H1 (cell line): ENCODE results near the gene LYSMD3. TPM values are rescaled to one million over a fixed set of nuclear protein-coding genes. Genes with fewer than 3 reads are reported as not detected.

Experiments used
- CTCF ChIA-PET: fragments of 300-600 bp; sonication (Branson Sonifier 250); formaldehyde crosslinking; loops from one replicate; lab custom pipeline; 2021; ENCODE audit not compliant: partially characterized antibody; lab: Charles Lee
- POLR2A ChIA-PET: fragments of 300-600 bp; sonication (Branson Sonifier 250); formaldehyde crosslinking; loops from one replicate; lab custom pipeline; 2021; ENCODE audit warnings: inconsistent platforms; ENCODE audit not compliant: partially characterized antibody; lab: Charles Lee
- DNase-seq, 2 experiments: peaks; one replicate each; pipeline versions ENCODE4 v3.0.0 to v3.0.0-alpha.2; 2010 to 2022; ENCODE audit warnings: low spot score in 2 of 2, low read depth in 1 of 2, mixed read lengths in 1 of 2
- FAIRE-seq: peaks from 2 replicates; lab custom pipeline; 2011; peaks lifted over from hg19 to GRCh38; lab: Jason Lieb, UNC
- H2AFZ ChIP-seq: 2 replicates; pipeline ENCODE4 v1.8.1; 2012; ENCODE audit warnings: low read length, inconsistent platforms
- H2AK5ac ChIP-seq: 2 replicates; pipeline ENCODE4 v1.6.1; 2013; ENCODE audit warnings: low read depth, low read length
- H2BK120ac ChIP-seq: replicated peaks from 2 replicates; pipeline ENCODE3; 2013; ENCODE audit warnings: low read depth, low read length, inconsistent platforms
- H2BK12ac ChIP-seq: 2 replicates; pipeline ENCODE4 v1.6.1; 2013; ENCODE audit warnings: low read depth, low read length
- H2BK15ac ChIP-seq: 2 replicates; pipeline ENCODE4 v1.6.1; 2013; ENCODE audit warnings: low read length
- H2BK20ac ChIP-seq: 2 replicates; pipeline ENCODE4 v1.6.1; 2013; ENCODE audit warnings: low read length
- H2BK5ac ChIP-seq: 2 replicates; pipeline ENCODE4 v1.6.1; 2013; ENCODE audit warnings: low read depth, low read length
- H3K14ac ChIP-seq: 2 replicates; pipeline ENCODE4 v1.6.1; 2013; ENCODE audit warnings: inconsistent platforms; ENCODE audit not compliant: insufficient read length
- H3K18ac ChIP-seq: 2 replicates; pipeline ENCODE4 v1.6.1; 2013; ENCODE audit warnings: low read length; ENCODE audit errors: extremely low read depth
- H3K23ac ChIP-seq: 2 replicates; pipeline ENCODE4 v1.6.1; 2013; ENCODE audit warnings: inconsistent platforms; ENCODE audit not compliant: insufficient read length
- H3K23me2 ChIP-seq: 2 replicates; pipeline ENCODE4 v1.6.1; 2013; ENCODE audit warnings: low read depth, low read length
- H3K27ac ChIP-seq: 2 replicates; pipeline ENCODE4 v1.6.1; 2011; ENCODE audit warnings: low read depth, low read length, inconsistent platforms
- H3K27me3 ChIP-seq, 4 experiments: replicated peaks in 1 of 4; 1 replicate in 1 of 4; 2 replicates in 3 of 4; pipeline versions ENCODE4 v1.6.1 to v1.8.1; 2011 to 2013; ENCODE audit warnings: low read length in 3 of 4, mild to moderate bottlenecking in 3 of 4, inconsistent platforms in 2 of 4, mixed read lengths in 2 of 4, moderate library complexity in 1 of 4; ENCODE audit not compliant: control insufficient read depth in 3 of 4, insufficient read depth in 3 of 4; ENCODE audit errors: extremely low read depth in 1 of 4
- H3K36me3 ChIP-seq, 4 experiments: 2 replicates each; pipeline versions ENCODE4 v1.6.1 to v1.8.1; 2011 to 2013; ENCODE audit warnings: mild to moderate bottlenecking in 4 of 4, low read length in 3 of 4, moderate library complexity in 2 of 4, control low read depth in 1 of 4, inconsistent platforms in 1 of 4; ENCODE audit not compliant: insufficient read depth in 4 of 4, control insufficient read depth in 2 of 4
- H3K4ac ChIP-seq: replicated peaks from 2 replicates; pipeline ENCODE3; 2013; ENCODE audit warnings: low read length, low read depth, mixed read lengths, inconsistent platforms; ENCODE audit not compliant: insufficient read length
- H3K4me1 ChIP-seq, 4 experiments: replicated peaks in 1 of 4; 1 replicate in 1 of 4; 2 replicates in 3 of 4; pipeline versions ENCODE4 v1.6.1 to v1.8.1; 2011 to 2013; ENCODE audit warnings: low read length in 3 of 4, inconsistent platforms in 2 of 4, mixed read lengths in 1 of 4; ENCODE audit not compliant: insufficient read depth in 4 of 4, control insufficient read depth in 3 of 4
- H3K4me2 ChIP-seq, 2 experiments: 2 replicates each; pipeline versions ENCODE4 v1.6.1 to v1.8.1; 2011 to 2013; ENCODE audit warnings: low read depth in 2 of 2, low read length in 2 of 2, control low read depth in 1 of 2, inconsistent platforms in 1 of 2, mild to moderate bottlenecking in 1 of 2; ENCODE audit not compliant: insufficient read depth in 1 of 2
- H3K4me3 ChIP-seq, 4 experiments: fragments of 200-600, 300-600 bp in 1 of 4; sonication (generic), shearing (Covaris generic), sonication (Bioruptor Twin) in 1 of 4; 2 replicates each; pipeline versions ENCODE4 v1.5.1 to v1.8.1; 2011 to 2016; ENCODE audit warnings: low read length in 4 of 4, low read depth in 3 of 4, control low read depth in 2 of 4, inconsistent platforms in 2 of 4, mild to moderate bottlenecking in 2 of 4, mixed read lengths in 1 of 4, moderate library complexity in 1 of 4; ENCODE audit not compliant: insufficient read depth in 2 of 4; ENCODE audit errors: extremely low read depth in 1 of 4
- H3K56ac ChIP-seq: replicated peaks from 2 replicates; pipeline ENCODE3; 2013; ENCODE audit warnings: low read depth, mild to moderate bottlenecking, mixed read lengths, low read length, inconsistent platforms; ENCODE audit not compliant: insufficient read length
- H3K79me1 ChIP-seq: 2 replicates; pipeline ENCODE4 v1.6.1; 2013; ENCODE audit warnings: low read depth, low read length, control low read depth
- H3K79me2 ChIP-seq, 2 experiments: 2 replicates each; pipeline versions ENCODE4 v1.6.1 to v1.8.1; 2012 to 2013; ENCODE audit warnings: low read length in 2 of 2, mild to moderate bottlenecking in 2 of 2, inconsistent platforms in 1 of 2; ENCODE audit not compliant: insufficient read depth in 2 of 2, control insufficient read depth in 1 of 2
- H3K9ac ChIP-seq, 4 experiments: replicated peaks in 1 of 4; 1 replicate in 1 of 4; 2 replicates in 3 of 4; pipeline versions ENCODE4 v1.6.1 to v1.8.1; 2011 to 2013; ENCODE audit warnings: low read depth in 3 of 4, low read length in 3 of 4, control low read depth in 2 of 4, mild to moderate bottlenecking in 2 of 4, moderate library complexity in 2 of 4, inconsistent platforms in 1 of 4; ENCODE audit errors: extremely low read depth in 1 of 4
- H3K9me3 ChIP-seq, 2 experiments: 2 replicates each; pipeline versions ENCODE4 v1.6.1 to v1.8.1; 2012 to 2013; ENCODE audit warnings: mild to moderate bottlenecking in 2 of 2, moderate library complexity in 2 of 2, control low read depth in 1 of 2, inconsistent platforms in 1 of 2, low read depth in 1 of 2, low read length in 1 of 2, mixed read lengths in 1 of 2; ENCODE audit not compliant: insufficient read depth in 2 of 2
- H4K20me1 ChIP-seq, 2 experiments: replicated peaks in 1 of 2; 2 replicates each; pipeline versions ENCODE3 to v1.8.1; 2011 to 2013; ENCODE audit warnings: inconsistent platforms in 2 of 2, low read length in 2 of 2, mild to moderate bottlenecking in 1 of 2; ENCODE audit not compliant: insufficient read depth in 2 of 2, control insufficient read depth in 1 of 2
- H4K5ac ChIP-seq: 2 replicates; pipeline ENCODE4 v1.6.1; 2013; ENCODE audit warnings: low read length, low read depth, mixed read lengths, inconsistent platforms; ENCODE audit not compliant: insufficient read length
- H4K8ac ChIP-seq: 2 replicates; pipeline ENCODE4 v1.8.0; 2013; ENCODE audit warnings: mild to moderate bottlenecking, moderate library complexity, low read length, inconsistent platforms; ENCODE audit not compliant: insufficient read depth; ENCODE audit errors: extremely low read depth
- H4K91ac ChIP-seq: replicated peaks from 2 replicates; pipeline ENCODE3; 2013; ENCODE audit warnings: low read length, mixed read lengths, inconsistent platforms; ENCODE audit not compliant: insufficient read length
- ASH2L ChIP-seq: fragments of 200-600, 300-600 bp; sonication (generic); IDR thresholded peaks from one replicate; pipeline ENCODE4 v1.7.1; 2017; ENCODE audit warnings: low read length
- BRCA1 ChIP-seq: IDR thresholded peaks from 2 replicates; pipeline ENCODE4 v1.6.1; 2012; ENCODE audit warnings: low read depth, low read length, improper control_type of control experiment
- CBX5 ChIP-seq: fragments of 300-800, 300-1000 bp; sonication (generic); IDR thresholded peaks from 2 replicates; pipeline ENCODE4 v1.7.1; 2016; ENCODE audit warnings: antibody characterized with exemption, low read length, low read depth
- CBX8 ChIP-seq: fragments of 300-800, 300-1000 bp; sonication (generic); IDR thresholded peaks from 2 replicates; pipeline ENCODE4 v1.7.1; 2016; ENCODE audit warnings: low read depth, low read length, borderline replicate concordance
- EZH2 ChIP-seq: fragments of 200-600 bp; sonication (generic); IDR thresholded peaks from 2 replicates; pipeline ENCODE4 v1.7.1; 2012; ENCODE audit warnings: low read depth, mild to moderate bottlenecking, moderate library complexity, low read length, inconsistent platforms; ENCODE audit not compliant: severe bottlenecking
- JUN ChIP-seq: IDR thresholded peaks from 2 replicates; pipeline ENCODE4 v1.6.1; 2011; ENCODE audit warnings: low read depth, mild to moderate bottlenecking, improper control_type of control experiment, low read length
- NANOG ChIP-seq: IDR thresholded peaks from 2 replicates; pipeline ENCODE4 v1.6.1; 2011; ENCODE audit warnings: low read length, low read depth, mild to moderate bottlenecking, inconsistent platforms; ENCODE audit not compliant: insufficient read depth, poor library complexity, severe bottlenecking
- RXRA ChIP-seq: IDR thresholded peaks from 2 replicates; pipeline ENCODE4 v1.6.1; 2011; ENCODE audit warnings: low read depth, mild to moderate bottlenecking, low read length, moderate library complexity; ENCODE audit not compliant: insufficient read depth
- SAP30 ChIP-seq: fragments of 300-600 bp; sonication (generic); IDR thresholded peaks from 2 replicates; pipeline ENCODE4 v1.7.1; 2012; ENCODE audit warnings: low read length, moderate library complexity, mild to moderate bottlenecking, inconsistent platforms; ENCODE audit not compliant: insufficient read depth, insufficient replicate concordance
- TEAD4 ChIP-seq: IDR thresholded peaks from 2 replicates; pipeline ENCODE4 v1.6.1; 2012; ENCODE audit warnings: low read depth, low read length, inconsistent platforms, mixed read lengths
- WGBS, 2 experiments: shearing (Covaris generic) in 1 of 2; methylation state at CpG; one replicate each; pipeline versions ENCODE4 v1.1.6 to v1.1.7; 2013 to 2015; ENCODE audit warnings: low lambda C conversion rate in 2 of 2, mixed read lengths in 2 of 2, inconsistent platforms in 1 of 2, low coverage in 1 of 2, missing lambda C conversion rate in 1 of 2; ENCODE audit not compliant: insufficient replicate concordance in 2 of 2, insufficient coverage in 1 of 2, insufficient read length in 1 of 2; ENCODE audit errors: extremely low coverage in 1 of 2, missing lambda C conversion rate in 1 of 2; 5-methylcytosine and 5-hydroxymethylcytosine counted together
- polyA plus RNA-seq, 7 experiments: library from polyadenylated mRNA; depleted of rRNA in 3 of 7; stranded (reverse) in 5 of 7; unstranded in 2 of 7; fragments of >200 nt in 5 of 7; fragments of 200-250 nt in 2 of 7; gene quantifications; 1 replicate in 5 of 7; 2 replicates in 1 of 7; 4 replicates in 1 of 7; pipeline versions ENCODE4 v1.2.1 to v1.2.3, GENCODE V29; 2011 to 2013; ENCODE audit warnings: missing spikeins in 2 of 7, mixed read lengths in 2 of 7
- total RNA-seq: library from RNA; stranded (reverse); fragmentation: NEBNext Ultra II Directional; extraction: Animal tissue kit (Norgen Biotek cat#: 25700); gene quantifications from 2 replicates; pipeline ENCODE4 v1.2.1, GENCODE V29; 2021
- TF ChIP-seq, protein P1 (sequence below): IDR thresholded peaks from 2 replicates; pipeline ENCODE4 v1.6.1; 2012; ENCODE audit warnings: inconsistent platforms
- TF ChIP-seq, protein P2 (sequence below): IDR thresholded peaks from 2 replicates; pipeline ENCODE4 v1.6.1; 2012; ENCODE audit warnings: low read length, inconsistent platforms

LYSMD3 gene
- total and polyA plus RNA-seq, 2 of the 8 experiments (the other 6 are each of a cell fraction or from before 2014, with no cell fraction given) = 3.7 to 14.9 TPM

DNA sequence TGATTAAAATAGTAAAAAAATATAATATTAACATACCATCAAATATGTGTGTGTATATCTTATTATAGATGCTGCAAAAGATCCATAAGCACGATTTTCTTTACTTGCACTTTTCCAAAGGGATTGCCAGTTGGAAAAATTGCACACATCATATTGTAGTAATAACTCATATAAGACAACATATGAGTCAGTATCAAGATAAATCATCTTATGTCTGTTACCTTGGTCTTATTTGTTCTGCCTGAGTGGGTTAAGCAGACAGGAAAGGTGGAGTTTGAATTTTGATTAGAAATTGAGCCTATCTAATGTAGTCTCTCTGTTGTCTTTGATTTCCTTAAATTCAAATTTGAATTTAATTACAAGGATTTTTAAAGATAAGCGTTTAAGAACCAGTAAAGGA, 24.6 kb downstream of the LYSMD3 start:
- WGBS, 2 experiments = 98% methylated on average over 2 of the region's 2 CpGs; no CpG with 5 or more reads in 1 of the 2 experiments
- FAIRE-seq (no peak), DNase-seq (no peak)
- ChIA-PET POLR2A (no interaction called here), CTCF (interaction anchor here (1.2 kb wide), 1 partner anchor 100 kb away, joined by 3 read pairs; no protein-coding TSS in a partner anchor)
- Histone ChIP-seq H3K27me3 (peaks cover 0 to 1% (median 0%) of the 10 kb centered on the region in 4 experiments; a peak in 1 of 7 replicates), H3K4me2 (no peak overlapping the region), H3K56ac (no peak overlapping the region), H4K91ac (no peak overlapping the region), H4K5ac (no peak overlapping the region), H3K79me2 (no peaks in the 10 kb centered on the region), H3K79me1 (no peaks in the 10 kb centered on the region), H2BK12ac (no peak overlapping the region), H2BK5ac (no peak overlapping the region), H3K27ac (no peak overlapping the region), H4K8ac (no peak overlapping the region), H3K23me2 (no peaks in the 10 kb centered on the region), H3K14ac (no peak overlapping the region), H4K20me1 (peaks cover 0 to 2% of the 10 kb centered on the region in 2 experiments), H3K9ac (no peak overlapping the region), H3K18ac (no peak overlapping the region), H2AFZ (no peak overlapping the region), H3K23ac (no peak overlapping the region), H2AK5ac (no peak overlapping the region), H3K9me3 (no peaks in the 10 kb centered on the region), H3K4me3 (no peak overlapping the region), H3K4ac (no peak overlapping the region), H3K36me3 (peaks cover 3 to 58% (median 28%) of the 10 kb centered on the region in 4 experiments; a peak in 7 of 8 replicates), H3K4me1 (no peaks in the 10 kb centered on the region), H2BK15ac (no peak overlapping the region), H2BK120ac (no peak overlapping the region), H2BK20ac (no peak overlapping the region)
- TF ChIP-seq JUN (no peak), NANOG (no peak), TEAD4 (no peak), CBX5 (no peak), ASH2L (no peak), BRCA1 (no peak), RXRA (no peak), EZH2 (no peak), SAP30 (no peak), CBX8 (no peak)
- TF ChIP-seq, protein P1, sequence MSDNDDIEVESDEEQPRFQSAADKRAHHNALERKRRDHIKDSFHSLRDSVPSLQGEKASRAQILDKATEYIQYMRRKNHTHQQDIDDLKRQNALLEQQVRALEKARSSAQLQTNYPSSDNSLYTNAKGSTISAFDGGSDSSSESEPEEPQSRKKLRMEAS = no peak
- TF ChIP-seq, protein P2, sequence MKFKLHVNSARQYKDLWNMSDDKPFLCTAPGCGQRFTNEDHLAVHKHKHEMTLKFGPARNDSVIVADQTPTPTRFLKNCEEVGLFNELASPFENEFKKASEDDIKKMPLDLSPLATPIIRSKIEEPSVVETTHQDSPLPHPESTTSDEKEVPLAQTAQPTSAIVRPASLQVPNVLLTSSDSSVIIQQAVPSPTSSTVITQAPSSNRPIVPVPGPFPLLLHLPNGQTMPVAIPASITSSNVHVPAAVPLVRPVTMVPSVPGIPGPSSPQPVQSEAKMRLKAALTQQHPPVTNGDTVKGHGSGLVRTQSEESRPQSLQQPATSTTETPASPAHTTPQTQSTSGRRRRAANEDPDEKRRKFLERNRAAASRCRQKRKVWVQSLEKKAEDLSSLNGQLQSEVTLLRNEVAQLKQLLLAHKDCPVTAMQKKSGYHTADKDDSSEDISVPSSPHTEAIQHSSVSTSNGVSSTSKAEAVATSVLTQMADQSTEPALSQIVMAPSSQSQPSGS = no peak
